Fibroblast of lung (primary cell): Measurements from ENCODE around the gene SERPIND1. TPM values are rescaled to one million over a fixed set of nuclear protein-coding genes. Genes with fewer than 3 reads are reported as not detected.
"Not testable (repeated sequence)": the region's sequence is repeated elsewhere in the genome, so short reads cannot be mapped to it uniquely, and the experiment has no call there.

Experiments
- DNase-seq, 2 donors: peaks; one replicate each; pipeline versions ENCODE4 v3.0.0 to v3.0.0-alpha.2; 2010; ENCODE audit warnings: low read depth in 2 of 2
- H2AFZ ChIP-seq: 2 replicates; pipeline ENCODE4 v1.5.1; 2012; ENCODE audit warnings: low read length, control low read depth, inconsistent platforms
- H3K27ac ChIP-seq: 2 replicates; pipeline ENCODE4 v1.5.1; 2011; ENCODE audit warnings: low read length, control low read depth; ENCODE audit not compliant: insufficient read depth
- H3K27me3 ChIP-seq: 2 replicates; pipeline ENCODE4 v1.5.1; 2011; ENCODE audit warnings: mild to moderate bottlenecking, low read length; ENCODE audit not compliant: control insufficient read depth, insufficient read depth
- H3K36me3 ChIP-seq: 2 replicates; pipeline ENCODE4 v1.5.1; 2011; ENCODE audit warnings: low read length; ENCODE audit not compliant: control insufficient read depth, insufficient read depth
- H3K4me1 ChIP-seq: 2 replicates; pipeline ENCODE4 v1.5.1; 2011; ENCODE audit warnings: low read length; ENCODE audit not compliant: control insufficient read depth, insufficient read depth; ENCODE audit errors: extremely low read depth
- H3K4me2 ChIP-seq: 2 replicates; pipeline ENCODE4 v1.5.1; 2011; ENCODE audit warnings: low read length, control low read depth; ENCODE audit not compliant: insufficient read depth; ENCODE audit errors: extremely low read depth
- H3K4me3 ChIP-seq, 4 experiments: fragments of 200-600 bp in 1 of 4; sonication (generic) in 1 of 4; replicated peaks in 1 of 4; 2 replicates each; pipeline ENCODE4 v1.5.1; 2011 to 2016; ENCODE audit warnings: low read length in 4 of 4, low read depth in 3 of 4, mild to moderate bottlenecking in 3 of 4, control low read depth in 2 of 4, inconsistent platforms in 1 of 4, mixed read lengths in 1 of 4; ENCODE audit not compliant: insufficient read depth in 1 of 4; ENCODE audit errors: control extremely low read depth in 1 of 4
- H3K79me2 ChIP-seq: 2 replicates; pipeline ENCODE4 v1.5.1; 2012; ENCODE audit warnings: mild to moderate bottlenecking, low read length, inconsistent platforms; ENCODE audit not compliant: control insufficient read depth, insufficient read depth
- H3K9ac ChIP-seq: 2 replicates; pipeline ENCODE4 v1.5.1; 2011; ENCODE audit warnings: mild to moderate bottlenecking, low read length, control low read depth; ENCODE audit not compliant: insufficient read depth
- H3K9me3 ChIP-seq: 2 replicates; pipeline ENCODE4 v1.5.1; 2012; ENCODE audit warnings: low read depth, low read length; ENCODE audit not compliant: control insufficient read depth, insufficient read depth
- H4K20me1 ChIP-seq: 2 replicates; pipeline ENCODE4 v1.5.1; 2011; ENCODE audit warnings: low read length; ENCODE audit not compliant: control insufficient read depth, insufficient read depth; ENCODE audit errors: extremely low read depth
- CTCF ChIP-seq, 2 donors: IDR thresholded peaks in 1 of 2; conservative IDR thresholded peaks in 1 of 2; 1 replicate in 1 of 2; 2 replicates in 1 of 2; pipeline ENCODE4 v1.5.1; 2011 to 2012; ENCODE audit warnings: low read length in 2 of 2, control low read depth in 1 of 2, inconsistent platforms in 1 of 2, low read depth in 1 of 2, mild to moderate bottlenecking in 1 of 2
- EZH2 ChIP-seq: IDR thresholded peaks from 2 replicates; pipeline ENCODE4 v1.5.1; 2012; ENCODE audit warnings: low read length, control low read depth, mild to moderate bottlenecking; ENCODE audit errors: missing control alignments
- polyA plus RNA-seq, 2 donors: library from polyadenylated mRNA; depleted of rRNA in 1 of 2; stranded (reverse) in 1 of 2; unstranded in 1 of 2; fragments of >200 nt; gene quantifications; 2 replicates each; pipeline ENCODE4 v1.2.1, GENCODE V29; 2011 to 2012; ENCODE audit warnings: missing spikeins in 1 of 2
- total RNA-seq: library from RNA; depleted of rRNA; stranded (reverse); fragments of >200 nt; gene quantifications from 2 replicates; pipeline ENCODE4 v1.2.1, GENCODE V29; 2014

SERPIND1 gene
- total and polyA plus RNA-seq, 2 donors (not counting 1 experiment from before 2014, with no cell fraction given), result 0.03 TPM; not detected in 1

DNA sequence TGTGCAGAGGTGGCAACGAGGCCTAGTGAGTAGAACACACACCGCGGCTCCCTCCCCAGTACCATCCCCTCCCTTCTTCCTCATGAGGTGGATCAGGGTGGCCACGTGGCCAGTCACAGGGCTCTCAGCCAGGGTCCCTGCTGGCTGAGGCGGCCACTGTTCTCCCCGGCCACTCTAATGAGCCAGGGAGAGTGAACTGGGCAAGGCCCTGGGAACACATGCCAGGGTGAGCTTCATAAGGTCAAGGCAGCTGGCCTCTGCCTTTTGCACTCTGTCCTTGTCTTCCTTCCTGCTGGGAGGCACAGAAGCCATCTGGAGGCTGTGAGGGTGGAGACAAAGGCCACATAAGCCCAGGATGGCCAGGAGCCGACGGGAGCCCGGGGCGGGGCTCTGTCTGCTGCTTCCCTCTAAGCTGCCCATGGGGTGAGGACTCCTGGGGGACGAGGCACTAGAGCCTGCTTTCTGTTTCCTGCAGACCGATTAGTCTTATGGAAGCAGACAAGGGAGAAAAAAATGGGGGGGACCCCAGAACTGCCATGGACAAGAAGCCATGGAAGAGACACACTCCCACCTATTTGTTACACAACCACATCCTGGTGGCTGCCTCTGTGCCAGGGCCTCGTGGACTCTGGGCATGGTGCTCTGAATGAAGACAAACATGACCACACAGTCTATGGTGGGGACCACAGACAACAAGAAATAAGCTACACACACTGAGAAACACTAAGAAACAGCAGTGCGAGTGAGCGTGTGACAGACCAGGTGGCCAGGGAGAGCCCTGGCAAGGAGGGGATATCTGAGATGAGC is 38.4 kb upstream of the SERPIND1 start:
- H3K4me3 ChIP-seq, H3K27me3 ChIP-seq, H3K27ac ChIP-seq, H3K36me3 ChIP-seq, H3K4me1 ChIP-seq, DNase-seq, H3K9me3 ChIP-seq, H2AFZ ChIP-seq, H3K9ac ChIP-seq, H3K4me2 ChIP-seq, H4K20me1 ChIP-seq, H3K79me2 ChIP-seq: not testable (repeated sequence)

GRCh38 chr22:20736891-20737290 is 37.0 kb upstream of the SERPIND1 start:
- H2AFZ ChIP-seq, DNase-seq, H3K9me3 ChIP-seq, H3K4me3 ChIP-seq, H3K4me1 ChIP-seq, H3K9ac ChIP-seq, H3K4me2 ChIP-seq, H3K27ac ChIP-seq, H3K36me3 ChIP-seq, H3K27me3 ChIP-seq, H3K79me2 ChIP-seq, H4K20me1 ChIP-seq: not testable (repeated sequence)

GRCh38 chr22:20738394-20739089 is 35.4 kb upstream of the SERPIND1 start:
- no peak overlapping the region for H2AFZ ChIP-seq
- H3K36me3 ChIP-seq, result peaks cover 5% of the 10 kb centered on the region
- no peaks in the 10 kb centered on the region for H3K79me2 ChIP-seq
- DNase-seq, result no peak
- H4K20me1 ChIP-seq, result no peaks in the 10 kb centered on the region
- H3K27ac ChIP-seq, result no peak overlapping the region
- TF ChIP-seq CTCF (conservative IDR thresholded peaks at IDR 0.05 in 1 of 2, IDR thresholded peaks at IDR 0.05 in 1 of 2; ENCODE audit: low read depth in 1 of 2, low read length in 2 of 2) (no peak), EZH2 (no peak)
- no peak overlapping the region for H3K4me3 ChIP-seq
- no peak overlapping the region for H3K9ac ChIP-seq
- H3K4me2 ChIP-seq, result no peak overlapping the region
- H3K9me3 ChIP-seq, result no peaks in the 10 kb centered on the region
- no peaks in the 10 kb centered on the region for H3K4me1 ChIP-seq
- no peaks in the 10 kb centered on the region for H3K27me3 ChIP-seq
